HG03025 (cell line): ENCODE data around the gene CAMK2G.
"Not testable (repeated sequence)": the region's sequence is repeated elsewhere in the genome, so short reads cannot be mapped to it uniquely, and the experiment has no call there.

ENCODE experiments used
- ATAC-seq: cut with Tn5 transposase; IDR thresholded peaks from one replicate; pipeline ENCODE4 v1.9.1; 2021; ENCODE audit warnings: mild to moderate bottlenecking, moderate library complexity; ENCODE audit not compliant: unreplicated experiment, low FRiP score

CAMK2G gene

GRCh38 chr10:73905256-73906020 is 31.1 kb upstream of the CAMK2G start:
- no peak for ATAC-seq

- ATAC-seq = no peak
Observed at GRCh38 chr10:73902351-73902750, 28.0 kb upstream of the CAMK2G start.

- ATAC-seq = no peak
Observed at GRCh38 chr10:73901261-73901660, 26.9 kb upstream of the CAMK2G start.

GRCh38 chr10:73900064-73900463 is 25.7 kb upstream of the CAMK2G start:
- no peak for ATAC-seq

- no peak for ATAC-seq
Observed at GRCh38 chr10:73899423-73899822, 25.1 kb upstream of the CAMK2G start.

- ATAC-seq = no peak
Observed at GRCh38 chr10:73898730-73899410, 24.5 kb upstream of the CAMK2G start.

- no peak for ATAC-seq
Observed at GRCh38 chr10:73897693-73898092, 23.3 kb upstream of the CAMK2G start.

- ATAC-seq = not testable (repeated sequence)
Observed at GRCh38 chr10:73895381-73895780, 21.0 kb upstream of the CAMK2G start.

GRCh38 chr10:73894245-73894971 is 20.1 kb upstream of the CAMK2G start:
- ATAC-seq = no peak

- ATAC-seq = no peak
Observed at GRCh38 chr10:73893426-73893825, 19.1 kb upstream of the CAMK2G start.

GRCh38 chr10:73892310-73893030 is 18.1 kb upstream of the CAMK2G start:
- no peak for ATAC-seq

- no peak for ATAC-seq
Observed at GRCh38 chr10:73891540-73891939, 17.2 kb upstream of the CAMK2G start.

GRCh38 chr10:73890830-73891229 is 16.5 kb upstream of the CAMK2G start:
- not testable (repeated sequence) for ATAC-seq

GRCh38 chr10:73890261-73890660 is 15.9 kb upstream of the CAMK2G start:
- ATAC-seq = no peak

- not testable (repeated sequence) for ATAC-seq
Observed at GRCh38 chr10:73889416-73889815, 15.1 kb upstream of the CAMK2G start.

GRCh38 chr10:73889014-73889413 is 14.7 kb upstream of the CAMK2G start:
- ATAC-seq = no peak

- ATAC-seq = no peak
Observed at GRCh38 chr10:73888514-73888913, 14.2 kb upstream of the CAMK2G start.

GRCh38 chr10:73887294-73888039 is 13.1 kb upstream of the CAMK2G start:
- no peak for ATAC-seq

GRCh38 chr10:73886661-73887293 is 12.4 kb upstream of the CAMK2G start:
- no peak for ATAC-seq
